Measurements from ENCODE around the gene PTGES3.

PTGES3 gene

GRCh38 chr12:56724972-56725722 lies 37.1 kb upstream of the PTGES3 start, which contains the start of gene NACA (continued):
- TF ChIP-seq ZNF830 (tag by site-specific recombination; IDR thresholded peaks at IDR 0.05; ENCODE audit: low read depth) (no peak), ZNF248 (tag by site-specific recombination; IDR thresholded peaks at IDR 0.05) (no peak), ZNF701 (tag by site-specific recombination; IDR thresholded peaks at IDR 0.05) (no peak), ZFP69B (tag by site-specific recombination; IDR thresholded peaks at IDR 0.05) (peak; percentile 71; the same call in 1 of the 2 replicates), ZNF658 (tag by site-specific recombination; IDR thresholded peaks at IDR 0.05) (no peak), ZNF398 (tag by site-specific recombination; IDR thresholded peaks at IDR 0.05) (no peak), ZNF138 (tag by site-specific recombination; IDR thresholded peaks at IDR 0.05; ENCODE audit: borderline replicate concordance) (no peak), EGR2 (tag by site-specific recombination; IDR thresholded peaks at IDR 0.05; ENCODE audit: low read depth) (peak; percentile 87), ZNF560 (tag by site-specific recombination; IDR thresholded peaks at IDR 0.05; ENCODE audit: borderline replicate concordance) (no peak), ZSCAN18 (tag by site-specific recombination; IDR thresholded peaks at IDR 0.05) (0 out of 2 replicates have a peak, but pooled peaks have one; percentile 51), FEZF1 (tag by site-specific recombination; IDR thresholded peaks at IDR 0.05) (peak; percentile 68), ZNF362 (tag by site-specific recombination; IDR thresholded peaks at IDR 0.05) (no peak), ZNF174 (tag by site-specific recombination; IDR thresholded peaks at IDR 0.05) (no peak), ZNF366 (tag by site-specific recombination; conservative IDR thresholded peaks at IDR 0.05) (0 out of 2 replicates have a peak, but pooled peaks have one; percentile 42), BCL11B (tag by site-specific recombination; IDR thresholded peaks at IDR 0.05; ENCODE audit: low read depth) (no peak), KLF8 (tag by site-specific recombination; IDR thresholded peaks at IDR 0.05) (peak; percentile 68), ZBTB48 (tag by site-specific recombination; IDR thresholded peaks at IDR 0.05) (peak; percentile 71), OVOL3 (tag by site-specific recombination; IDR thresholded peaks at IDR 0.05) (peak; percentile 64; the same call in 1 of the 2 replicates), IKZF3 (tag by site-specific recombination; IDR thresholded peaks at IDR 0.05) (0 out of 2 replicates have a peak, but pooled peaks have one; percentile 44), ZXDB (tag by site-specific recombination; IDR thresholded peaks at IDR 0.05) (peak; percentile 95), SCRT2 (tag by site-specific recombination; IDR thresholded peaks at IDR 0.05) (peak; percentile 100), TSHZ1 (tag by site-specific recombination; IDR thresholded peaks at IDR 0.05; ENCODE audit: borderline replicate concordance) (peak; percentile 95), ZNF184 (tag by site-specific recombination; IDR thresholded peaks at IDR 0.05) (peak; percentile 61), SETDB1 (IDR thresholded peaks at IDR 0.05; ENCODE audit: insufficient read length, low read length) (no peak), ZNF596 (tag by site-specific recombination; IDR thresholded peaks at IDR 0.05) (peak; percentile 77; the same call in 1 of the 2 replicates), ZNF341 (tag by site-specific recombination; IDR thresholded peaks at IDR 0.05; ENCODE audit: low read depth) (peak; percentile 100), ZNF623 (tag by site-specific recombination; IDR thresholded peaks at IDR 0.05) (peak; percentile 40), ZNF37A (tag by site-specific recombination; IDR thresholded peaks at IDR 0.05) (no peak), ZBTB20 (tag by site-specific recombination; IDR thresholded peaks at IDR 0.05) (peak; percentile 36; the same call in 1 of the 2 replicates), GLIS2 (tag by site-specific recombination; IDR thresholded peaks at IDR 0.05) (peak; percentile 89), GLI4 (tag by site-specific recombination; IDR thresholded peaks at IDR 0.05) (0 out of 2 replicates have a peak, but pooled peaks have one; percentile 44), ZNF580 (tag by site-specific recombination; IDR thresholded peaks at IDR 0.05) (peak; percentile 59; the same call in 1 of the 2 replicates), ZNF585B (tag by site-specific recombination; IDR thresholded peaks at IDR 0.05) (no peak)
